GM15510 (cell line): ENCODE measurements around the gene JMJD4.

Experiments used
- POLR2A ChIP-seq: IDR thresholded peaks from 3 replicates; pipeline ENCODE4 v1.6.1; 2011; ENCODE audit warnings: borderline replicate concordance; ENCODE audit not compliant: insufficient read length; ENCODE audit errors: extremely low read depth

JMJD4 gene

DNA sequence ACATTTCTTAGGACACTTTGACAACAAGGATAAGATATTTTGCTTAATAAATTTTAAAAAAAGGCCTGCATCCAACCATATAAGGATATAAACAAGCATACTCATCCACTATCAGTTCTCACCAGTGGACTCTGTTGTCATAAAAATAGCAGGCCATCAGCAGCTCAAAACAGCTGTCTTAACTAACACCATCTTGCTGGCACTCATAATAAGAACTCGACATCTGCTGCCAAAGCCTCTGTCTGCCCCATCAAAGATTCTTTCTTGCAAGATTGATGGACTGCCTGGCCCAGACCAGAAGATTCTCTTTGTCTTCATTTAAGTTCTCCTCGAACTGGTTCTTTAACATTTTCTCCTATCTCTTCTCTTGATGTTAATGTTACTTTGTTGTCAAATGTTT lies 10.1 kb downstream of the JMJD4 start:
- TF ChIP-seq POLR2A: no peak

DNA sequence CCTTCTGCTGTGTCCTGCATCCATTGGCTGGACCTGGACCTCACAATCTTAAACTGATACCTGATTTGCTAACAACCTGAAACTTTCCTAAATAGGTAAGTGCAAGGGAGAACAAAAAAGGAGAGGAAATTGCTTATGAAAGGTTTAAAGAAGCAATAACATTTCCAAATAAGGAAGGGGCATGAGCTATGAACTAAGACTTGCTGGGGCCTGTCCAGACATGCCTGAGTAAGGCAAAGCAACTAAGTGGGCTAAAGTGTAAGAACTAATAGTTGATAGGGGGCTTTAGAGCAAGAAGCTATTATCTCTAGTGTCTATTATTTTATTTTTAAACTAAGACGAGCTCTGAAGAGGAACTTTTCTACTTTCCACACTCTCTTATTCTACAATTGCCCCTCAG lies 11.6 kb downstream of the JMJD4 start:
- no peak for TF ChIP-seq POLR2A

DNA sequence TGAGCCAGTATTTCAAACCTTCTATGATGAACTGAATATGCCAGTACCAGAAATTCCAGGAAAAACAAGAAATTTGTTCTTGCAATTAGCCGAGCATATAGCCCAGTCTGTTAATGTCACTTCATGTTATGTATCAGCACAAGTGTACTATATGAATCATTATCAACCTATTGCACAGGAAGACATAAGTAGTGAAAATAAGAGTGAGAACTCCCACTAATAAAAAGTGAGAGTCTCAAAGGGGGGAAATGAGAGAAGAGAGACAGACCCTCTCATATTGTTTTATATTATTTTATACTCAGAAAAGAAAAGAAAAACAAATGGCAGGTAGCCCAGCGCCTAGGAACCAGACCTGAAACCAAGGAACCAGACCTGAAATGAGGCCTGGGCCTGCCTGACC lies 16.2 kb downstream of the JMJD4 start:
- TF ChIP-seq POLR2A: no peak

DNA sequence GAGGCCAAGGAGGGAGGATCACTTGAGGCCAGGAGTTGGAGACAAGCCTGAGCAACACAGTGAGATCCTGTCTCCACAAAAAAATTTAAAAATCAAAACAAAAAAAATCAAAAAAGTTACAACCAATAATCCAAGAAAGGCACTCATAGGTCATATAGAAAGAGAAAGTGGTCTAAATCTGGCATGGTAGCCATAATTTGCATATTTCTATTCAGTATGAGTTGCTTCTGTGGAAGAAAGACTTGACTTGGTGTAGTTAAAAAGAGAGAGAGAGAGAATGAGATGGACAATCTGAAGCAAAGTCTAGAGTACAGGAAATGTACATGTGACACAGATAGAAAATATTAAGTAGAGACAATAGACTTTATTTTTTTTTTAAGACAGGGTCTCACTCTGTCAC lies 22.5 kb downstream of the JMJD4 start:
- TF ChIP-seq POLR2A: no peak

DNA sequence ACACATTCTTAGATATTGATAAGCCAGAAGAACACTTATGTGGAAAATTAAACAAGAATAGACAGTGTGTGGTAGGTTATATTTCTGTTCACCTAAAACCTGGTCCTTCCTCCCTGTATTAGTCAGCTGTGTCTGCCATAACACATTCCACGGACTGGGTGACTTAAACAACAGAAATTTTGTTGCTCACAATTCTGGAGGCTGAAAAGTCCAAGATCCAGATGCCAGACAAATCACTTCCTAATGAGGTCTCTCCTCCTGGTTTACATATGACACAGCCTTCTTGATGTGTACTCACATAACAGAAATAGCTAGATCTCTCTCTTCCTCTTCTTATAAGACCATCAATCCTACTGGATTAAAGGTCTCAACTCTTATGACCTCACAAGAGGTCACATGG lies 25.7 kb downstream of the JMJD4 start:
- TF ChIP-seq POLR2A: no peak

DNA sequence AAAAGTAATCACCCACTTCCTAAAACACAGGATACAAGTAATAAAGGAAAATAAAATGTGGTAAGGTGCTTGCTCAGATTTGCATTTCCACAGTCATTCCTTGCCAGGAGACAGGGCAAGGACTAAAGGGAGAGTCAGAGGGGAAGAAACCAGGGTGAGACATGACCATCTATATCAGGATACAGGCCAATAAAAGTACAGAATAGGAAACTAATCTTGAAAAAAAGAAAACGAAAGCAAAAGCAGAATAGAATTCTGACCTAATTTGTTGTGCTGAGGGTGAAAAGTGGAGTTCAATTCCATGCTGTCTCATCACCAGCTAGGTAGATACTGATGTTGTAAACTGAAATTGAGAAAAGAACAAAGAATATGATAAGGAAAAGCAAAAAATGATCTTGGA lies 27.3 kb downstream of the JMJD4 start:
- no peak for TF ChIP-seq POLR2A

DNA sequence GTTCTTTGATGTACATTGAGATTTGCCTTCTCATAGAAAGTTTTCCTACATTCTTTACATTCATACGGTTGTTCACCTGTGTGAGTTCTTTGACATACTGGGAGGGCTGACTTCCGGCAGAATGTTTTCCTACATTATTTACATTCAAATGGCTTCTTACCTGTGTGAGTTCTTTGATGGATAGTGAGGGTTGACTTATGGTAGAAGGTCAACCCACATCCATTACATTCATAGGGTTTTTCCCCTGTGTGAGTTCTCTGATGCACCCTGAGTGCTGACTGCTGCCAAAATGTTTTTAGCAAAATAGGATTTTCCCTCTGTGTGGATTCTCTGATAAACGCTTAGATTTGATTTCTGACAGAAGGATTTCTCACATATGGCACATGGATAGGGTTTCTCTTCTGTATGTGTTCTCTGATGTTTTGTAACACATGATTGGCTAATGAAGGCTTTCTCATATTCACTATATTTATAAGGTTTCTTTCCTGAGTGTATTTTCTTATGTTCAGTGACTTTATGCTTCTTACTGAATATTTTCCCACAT lies 37.7 kb downstream of the JMJD4 start:
- no peak for TF ChIP-seq POLR2A

DNA sequence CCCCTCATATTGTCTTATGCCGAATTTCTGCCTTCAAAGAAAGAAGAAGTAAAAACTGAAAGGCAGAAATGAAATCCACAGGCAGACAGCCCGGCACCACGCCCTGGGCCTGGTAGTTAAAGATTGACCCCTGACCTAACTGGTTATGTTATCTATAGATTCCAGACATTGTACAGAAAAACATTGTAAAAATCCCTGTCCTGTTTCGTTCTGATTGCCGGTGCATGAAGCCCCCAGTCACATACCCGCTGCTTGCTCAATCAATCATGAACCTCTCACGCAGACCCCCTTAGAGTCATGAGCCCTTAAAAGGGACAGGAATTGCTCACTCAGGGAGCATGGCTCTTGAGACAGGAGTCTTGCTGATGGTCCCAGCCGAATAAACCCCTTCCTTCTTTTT lies 49.3 kb downstream of the JMJD4 start:
- TF ChIP-seq POLR2A: no peak
